AG10803 (cell line): Measurements from ENCODE around the gene ALDH18A1.

ENCODE experiments used
- DNase-seq: peaks from one replicate; pipeline ENCODE4 v3.0.0; 2010; ENCODE audit warnings: low read depth
- H3K4me3 ChIP-seq: 2 replicates; pipeline ENCODE4 v1.5.1; 2011; ENCODE audit warnings: mild to moderate bottlenecking, low read length, control low read depth
- TF ChIP-seq, protein P1 (sequence below): conservative IDR thresholded peaks from 2 replicates; pipeline ENCODE4 v1.5.1; 2011; ENCODE audit warnings: mild to moderate bottlenecking, low read length, control low read depth, inconsistent platforms

The ALDH18A1 gene

GRCh38 chr10:95663496-95663895 lies 7.0 kb upstream of the ALDH18A1 start:
- DNase-seq: no peak
- no peak overlapping the region for H3K4me3 ChIP-seq
- TF ChIP-seq, protein P1, sequence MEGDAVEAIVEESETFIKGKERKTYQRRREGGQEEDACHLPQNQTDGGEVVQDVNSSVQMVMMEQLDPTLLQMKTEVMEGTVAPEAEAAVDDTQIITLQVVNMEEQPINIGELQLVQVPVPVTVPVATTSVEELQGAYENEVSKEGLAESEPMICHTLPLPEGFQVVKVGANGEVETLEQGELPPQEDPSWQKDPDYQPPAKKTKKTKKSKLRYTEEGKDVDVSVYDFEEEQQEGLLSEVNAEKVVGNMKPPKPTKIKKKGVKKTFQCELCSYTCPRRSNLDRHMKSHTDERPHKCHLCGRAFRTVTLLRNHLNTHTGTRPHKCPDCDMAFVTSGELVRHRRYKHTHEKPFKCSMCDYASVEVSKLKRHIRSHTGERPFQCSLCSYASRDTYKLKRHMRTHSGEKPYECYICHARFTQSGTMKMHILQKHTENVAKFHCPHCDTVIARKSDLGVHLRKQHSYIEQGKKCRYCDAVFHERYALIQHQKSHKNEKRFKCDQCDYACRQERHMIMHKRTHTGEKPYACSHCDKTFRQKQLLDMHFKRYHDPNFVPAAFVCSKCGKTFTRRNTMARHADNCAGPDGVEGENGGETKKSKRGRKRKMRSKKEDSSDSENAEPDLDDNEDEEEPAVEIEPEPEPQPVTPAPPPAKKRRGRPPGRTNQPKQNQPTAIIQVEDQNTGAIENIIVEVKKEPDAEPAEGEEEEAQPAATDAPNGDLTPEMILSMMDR: no peak

GRCh38 chr10:95661818-95662217 lies 5.3 kb upstream of the ALDH18A1 start:
- TF ChIP-seq, protein P1: no peak

DNA sequence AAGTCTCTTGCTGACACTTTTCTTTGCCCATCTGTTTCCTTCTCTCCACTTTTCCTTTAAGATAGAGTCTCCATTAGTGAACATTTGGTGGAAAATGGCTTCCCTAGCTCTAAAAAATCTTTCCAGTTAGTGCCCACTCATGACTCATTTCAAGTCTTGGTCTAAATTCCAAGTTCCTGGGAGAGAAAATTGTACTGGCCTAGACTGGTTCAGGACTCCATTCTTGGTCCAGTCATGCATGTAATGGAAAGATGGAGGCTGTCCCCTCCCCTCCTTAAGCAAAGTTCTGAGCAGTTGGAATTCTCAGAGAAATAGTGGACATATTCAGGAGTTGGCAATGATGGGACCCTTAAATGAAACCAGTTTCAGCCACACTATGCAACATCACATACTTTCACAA lies 3.8 kb upstream of the ALDH18A1 start:
- H3K4me3 ChIP-seq: no peak overlapping the region

More at GRCh38 chr10:95661818-95662217, 5.3 kb upstream of the ALDH18A1 start:
- DNase-seq: no peak
- no peak overlapping the region for H3K4me3 ChIP-seq

GRCh38 chr10:95657250-95657649 lies 739 bp upstream of the ALDH18A1 start:
- no peak for DNase-seq
- H3K4me3 ChIP-seq: no peak overlapping the region
- TF ChIP-seq, protein P1: no peak

More for the DNA sequence above, 3.8 kb upstream of the ALDH18A1 start:
- peak; percentile 51 for DNase-seq
- TF ChIP-seq, protein P1: no peak

GRCh38 chr10:95655571-95656290 lies 780 bp downstream of the ALDH18A1 start:
- TF ChIP-seq, protein P1: no peak
- H3K4me3 ChIP-seq: peak overlapping the region; percentile 87
- DNase-seq: peak; percentile 35

DNA sequence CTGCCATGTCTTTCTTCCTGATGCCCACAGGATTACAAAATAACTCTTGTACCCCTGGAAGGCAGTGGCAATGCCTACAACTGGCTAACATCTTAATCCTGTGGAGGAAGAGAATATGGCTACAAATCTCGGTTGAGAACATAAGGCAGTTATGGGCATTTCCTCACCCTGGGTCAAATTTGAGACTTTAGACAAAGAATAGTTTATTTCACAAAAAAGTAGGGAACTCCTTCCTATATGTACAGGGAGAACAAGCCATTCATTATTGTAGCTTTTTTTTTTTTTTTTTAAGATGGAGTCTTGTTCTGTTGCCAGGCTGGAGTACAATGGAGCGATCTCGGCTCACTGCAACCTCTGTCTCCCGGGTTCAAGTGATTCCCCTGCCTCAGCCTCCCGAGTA lies 2.6 kb downstream of the ALDH18A1 start:
- H3K4me3 ChIP-seq: no peak overlapping the region
- TF ChIP-seq, protein P1: no peak
- DNase-seq: no peak

DNA sequence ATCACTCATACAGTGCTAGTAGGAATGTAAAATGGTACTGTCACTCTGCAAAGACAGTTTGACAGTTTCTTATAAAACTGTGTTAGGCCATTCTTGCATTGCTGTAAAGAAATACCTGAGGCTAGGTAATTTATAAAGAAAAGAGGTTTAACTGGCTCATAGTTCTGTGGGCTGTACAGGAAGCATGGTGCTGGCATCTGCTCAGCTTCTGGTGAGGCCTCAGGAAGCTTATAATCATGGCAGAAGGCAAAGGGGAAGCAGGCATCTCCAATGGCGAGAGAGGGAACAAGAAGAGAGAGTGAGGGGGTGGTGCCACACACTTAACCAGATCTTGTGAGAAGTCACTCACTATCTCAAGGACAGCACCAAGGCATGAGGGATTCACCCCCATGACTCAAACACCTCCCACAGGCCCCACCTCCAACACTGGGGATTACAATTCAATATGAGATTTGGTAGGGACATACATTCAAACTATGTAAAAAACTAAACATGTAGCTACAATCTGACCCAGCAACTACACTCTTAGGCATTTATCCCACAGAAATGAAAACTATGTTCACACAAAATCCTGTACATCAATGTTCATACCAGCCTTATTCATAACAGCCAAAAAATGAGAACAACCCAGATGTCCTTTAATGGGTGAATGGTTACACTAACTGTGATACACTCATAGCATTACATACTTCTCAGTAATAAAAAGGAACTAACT lies 5.0 kb downstream of the ALDH18A1 start:
- H3K4me3 ChIP-seq: no peak overlapping the region
- TF ChIP-seq, protein P1: no peak
- DNase-seq: peak; percentile 61
